ENCODE results near the gene IAPP. TPM values are rescaled to one million over a fixed set of nuclear protein-coding genes. Genes with fewer than 3 reads are reported as not detected.
"Not testable (repeated sequence)": the region's sequence is repeated elsewhere in the genome, so short reads cannot be mapped to it uniquely, and the experiment has no call there.

Gene IAPP
- total RNA-seq, 5 donors from 2014 or later (not counting 1 experiment from before 2014, with no cell fraction given): not detected

DNA sequence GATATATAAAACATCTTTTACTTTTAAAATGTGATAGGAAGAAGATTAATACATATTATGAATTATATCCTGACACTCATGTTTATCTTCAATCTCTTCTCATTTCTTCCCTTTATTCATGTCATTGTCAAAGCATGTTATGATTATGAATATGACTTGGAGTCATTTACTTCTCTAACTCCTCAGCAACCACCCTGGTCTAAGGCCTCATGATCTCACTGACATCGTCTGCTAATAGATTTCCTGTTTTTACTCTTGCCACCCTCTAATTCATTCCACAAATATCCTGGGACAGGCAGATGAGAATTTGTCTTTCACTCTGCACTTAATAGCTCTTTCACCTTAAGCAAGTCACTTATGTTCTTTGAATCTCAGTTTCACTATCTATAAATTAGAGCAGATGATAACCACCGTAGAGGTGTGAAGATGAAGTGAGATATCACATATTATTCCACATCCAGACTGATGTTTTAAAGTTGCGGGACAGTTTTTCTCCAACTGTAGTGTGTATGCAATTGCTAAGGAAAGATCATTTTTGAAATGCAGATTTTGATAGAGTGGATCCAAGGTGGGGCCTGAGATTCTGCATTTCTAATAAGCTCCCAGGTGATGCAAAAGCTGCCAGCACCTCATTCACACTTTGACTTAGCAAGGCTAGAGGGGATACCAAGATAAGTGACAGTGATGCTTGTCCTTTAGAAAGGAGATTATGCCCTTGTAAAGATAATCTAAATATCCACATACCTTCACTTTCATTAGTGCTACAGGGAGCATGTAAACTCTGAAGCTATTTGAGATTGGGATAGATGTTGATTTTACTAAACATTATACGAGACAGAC is 3.3 kb upstream of the IAPP start:
- no peaks in the 10 kb centered on the region for H3K9me3 ChIP-seq
- Mint-ChIP-seq H3K9me3 (peaks cover 0 to 4% (median 3%) of the 10 kb centered on the region in 3 donors), H3K4me1 (peaks cover 4 to 6% (median 4%) of the 10 kb centered on the region in 3 donors), H3K4me3 (no peak overlapping the region), H3K36me3 (no peaks in the 10 kb centered on the region), H3K27ac (no peak overlapping the region), H3K27me3 (no peaks in the 10 kb centered on the region)
- H3K27me3 ChIP-seq (replicated peaks in 1 of 2; ENCODE audit: control insufficient read depth in 2 of 2, extremely low read depth in 1 of 2, insufficient read depth in 2 of 2, low read length in 1 of 2): no peaks in the 10 kb centered on the region
- H3K36me3 ChIP-seq (ENCODE audit: control insufficient read depth in 2 of 2, extremely low read depth in 1 of 2, insufficient read depth in 1 of 2, low read length in 1 of 2): no peaks in the 10 kb centered on the region
- no peak overlapping the region for H3K4me3 ChIP-seq (ENCODE audit: control insufficient read depth in 1 of 2, extremely low read depth in 1 of 2, low read length in 1 of 2)
- ATAC-seq (replicated peaks in 1 of 4): no peak
- 0% methylated on average over 1 of the region's 4 CpGs for WGBS (ENCODE audit: insufficient coverage)
- H3K27ac ChIP-seq (ENCODE audit: low read length): no peak overlapping the region
- ChIA-PET POLR2A (no interaction called here), CTCF (no interaction called here)
- no peaks in the 10 kb centered on the region for H3K4me1 ChIP-seq (ENCODE audit: control insufficient read depth in 1 of 2, extremely low read depth in 1 of 2, insufficient read depth in 2 of 2, low read length in 2 of 2)
- DNase-seq: no peak

DNA sequence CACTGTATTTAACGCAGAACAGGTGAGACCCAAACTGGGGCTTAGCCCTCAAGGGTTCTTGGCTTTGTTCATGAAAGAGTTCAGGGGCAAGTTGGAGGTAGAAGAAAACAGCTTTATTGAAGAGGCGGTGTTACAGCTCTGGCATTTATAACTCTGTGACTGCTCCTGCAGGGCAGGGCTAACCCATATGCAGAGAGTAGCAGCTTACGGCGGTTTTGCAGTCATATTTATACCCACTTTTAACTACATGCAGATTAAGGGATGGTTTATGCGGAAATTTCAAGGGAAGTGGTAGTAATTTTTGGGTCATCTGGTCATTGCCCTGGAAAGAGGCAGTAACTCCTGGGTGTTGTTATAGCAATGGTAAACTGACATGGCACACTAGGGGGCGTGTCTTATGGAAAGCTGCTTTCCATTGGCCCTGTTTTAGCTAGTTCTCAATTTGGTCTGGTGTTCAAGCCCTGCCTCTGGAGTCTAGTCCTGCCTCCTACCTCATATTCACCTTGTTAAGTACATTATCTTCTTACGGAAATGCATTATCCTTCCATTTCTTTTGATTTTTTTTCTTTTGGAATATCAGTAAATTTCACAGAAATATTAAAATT is 1.8 kb upstream of the IAPP start:
- ATAC-seq (replicated peaks in 1 of 4): no peak
- CTCF ChIA-PET: no interaction called here
- Mint-ChIP-seq H3K9me3 (no peaks in the 10 kb centered on the region), H3K4me3 (no peak overlapping the region), H3K36me3 (no peaks in the 10 kb centered on the region), H3K4me1 (peaks cover 4 to 6% (median 4%) of the 10 kb centered on the region in 3 donors), H3K27ac (no peak overlapping the region), H3K27me3 (peaks cover 0 to 1% of the 10 kb centered on the region in 2 donors)
- WGBS (ENCODE audit: insufficient coverage): 100% methylated on average over 1 of the region's 7 CpGs
- POLR2A ChIA-PET: no interaction called here
- DNase-seq: no peak
- Histone ChIP-seq H3K4me3 (ENCODE audit: control insufficient read depth in 1 of 2, extremely low read depth in 1 of 2, low read length in 1 of 2) (no peak overlapping the region), H3K9me3 (no peaks in the 10 kb centered on the region), H3K27ac (ENCODE audit: low read length) (no peak overlapping the region), H3K36me3 (ENCODE audit: control insufficient read depth in 2 of 2, extremely low read depth in 1 of 2, insufficient read depth in 1 of 2, low read length in 1 of 2) (no peaks in the 10 kb centered on the region), H3K4me1 (ENCODE audit: control insufficient read depth in 1 of 2, extremely low read depth in 1 of 2, insufficient read depth in 2 of 2, low read length in 2 of 2) (no peaks in the 10 kb centered on the region), H3K27me3 (replicated peaks in 1 of 2; ENCODE audit: control insufficient read depth in 2 of 2, extremely low read depth in 1 of 2, insufficient read depth in 2 of 2, low read length in 1 of 2) (no peaks in the 10 kb centered on the region)

DNA sequence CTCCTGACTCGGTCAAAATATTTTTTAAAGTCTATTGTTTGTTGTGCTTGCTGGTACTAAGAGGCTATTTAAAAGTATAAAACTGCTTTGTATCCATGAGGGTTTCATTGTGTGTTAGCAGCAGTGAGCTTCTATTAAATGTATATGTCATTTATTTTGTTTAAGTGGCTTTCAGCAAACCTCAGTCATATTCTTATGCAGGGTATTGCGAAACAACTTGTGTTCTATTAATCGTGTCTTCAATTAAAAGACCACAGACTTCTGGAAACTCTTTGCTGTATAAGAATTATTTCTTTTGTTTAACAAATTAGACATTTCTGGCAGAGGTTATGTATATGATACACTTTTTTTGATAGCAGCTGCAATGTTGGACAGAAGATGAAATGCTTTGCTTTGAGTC is 6.5 kb downstream of the IAPP start:
- CTCF ChIA-PET: no interaction called here
- H3K4me3 ChIP-seq (ENCODE audit: control insufficient read depth in 1 of 2, extremely low read depth in 1 of 2, low read length in 1 of 2): no peak overlapping the region

DNA sequence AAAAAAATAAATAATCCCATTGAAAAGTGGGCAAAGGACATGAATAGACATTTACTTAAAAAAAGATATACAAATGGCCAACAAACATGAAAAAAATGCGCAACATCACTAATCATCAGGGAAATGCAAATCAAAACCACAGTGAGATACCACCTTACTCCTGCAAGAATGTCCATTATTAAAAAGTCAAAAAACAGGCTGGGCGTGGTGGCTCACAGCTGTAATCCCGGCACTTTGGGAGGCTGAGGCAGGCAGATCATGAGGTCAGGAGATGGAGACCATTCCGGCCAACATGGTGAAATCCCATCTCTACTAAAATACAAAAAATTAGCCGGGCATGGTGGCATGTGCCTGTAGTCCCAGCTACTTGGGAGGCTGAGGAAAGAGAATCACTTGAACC is 8.6 kb downstream of the IAPP start:
- CTCF ChIA-PET; H3K27me3 ChIP-seq (replicated peaks in 1 of 2; ENCODE audit: control insufficient read depth in 2 of 2, extremely low read depth in 1 of 2, insufficient read depth in 2 of 2, low read length in 1 of 2): not testable (repeated sequence)
- peaks cover 18 to 19% of the 10 kb centered on the region in 2 donors for H3K27me3 Mint-ChIP-seq

More for the DNA sequence above, 6.5 kb downstream of the IAPP start:
- Histone ChIP-seq H3K36me3 (ENCODE audit: control insufficient read depth in 2 of 2, extremely low read depth in 1 of 2, insufficient read depth in 1 of 2, low read length in 1 of 2) (no peaks in the 10 kb centered on the region), H3K27ac (ENCODE audit: low read length) (no peak overlapping the region), H3K9me3 (no peaks in the 10 kb centered on the region), H3K4me1 (ENCODE audit: control insufficient read depth in 1 of 2, extremely low read depth in 1 of 2, insufficient read depth in 2 of 2, low read length in 2 of 2) (no peaks in the 10 kb centered on the region), H3K27me3 (replicated peaks in 1 of 2; ENCODE audit: control insufficient read depth in 2 of 2, extremely low read depth in 1 of 2, insufficient read depth in 2 of 2, low read length in 1 of 2) (peaks cover 0 to 3% of the 10 kb centered on the region in 2 experiments)
- WGBS (ENCODE audit: insufficient coverage): no CpG with 5 or more reads among the region's 3 CpGs
- DNase-seq: no peak
- H3K36me3 Mint-ChIP-seq: no peaks in the 10 kb centered on the region
- H3K27ac Mint-ChIP-seq: no peak overlapping the region
- no peaks in the 10 kb centered on the region for H3K4me1 Mint-ChIP-seq
- no peak overlapping the region for H3K4me3 Mint-ChIP-seq
- no peaks in the 10 kb centered on the region for H3K9me3 Mint-ChIP-seq
- POLR2A ChIA-PET: no interaction called here
- H3K27me3 Mint-ChIP-seq: peaks cover 18 to 20% of the 10 kb centered on the region in 2 donors
- no peak for ATAC-seq (replicated peaks in 1 of 4)

DNA sequence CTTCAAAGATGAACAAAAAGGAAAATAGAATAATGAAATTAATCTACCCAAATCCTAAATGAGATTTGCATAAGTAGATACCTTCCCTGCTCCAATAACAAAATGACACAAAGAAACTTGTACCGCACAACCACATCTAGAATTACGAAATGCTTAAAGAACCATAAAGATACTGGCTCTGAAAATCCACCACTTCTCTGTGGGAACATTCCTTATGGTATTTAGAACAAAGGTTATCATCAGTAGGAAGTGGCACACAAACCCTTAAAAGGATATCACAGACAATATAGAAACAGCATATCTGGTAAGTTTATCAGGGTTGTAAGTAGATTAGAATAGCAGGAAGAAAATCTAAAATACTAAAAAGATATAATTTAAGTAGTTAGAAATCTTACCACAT is 11.6 kb downstream of the IAPP start:
- H3K27ac ChIP-seq (ENCODE audit: low read length): no peak overlapping the region
- DNase-seq (no peak), ATAC-seq (replicated peaks in 1 of 4) (no peak)
- ChIA-PET POLR2A (no interaction called here), CTCF (no interaction called here)
- no peak overlapping the region for H3K4me3 ChIP-seq (ENCODE audit: control insufficient read depth in 1 of 2, extremely low read depth in 1 of 2, low read length in 1 of 2)
- H3K36me3 ChIP-seq (ENCODE audit: control insufficient read depth in 2 of 2, extremely low read depth in 1 of 2, insufficient read depth in 1 of 2, low read length in 1 of 2): no peaks in the 10 kb centered on the region
- no peaks in the 10 kb centered on the region for H3K4me1 Mint-ChIP-seq
- H3K27ac Mint-ChIP-seq: no peak overlapping the region
- H3K27me3 ChIP-seq (replicated peaks in 1 of 2; ENCODE audit: control insufficient read depth in 2 of 2, extremely low read depth in 1 of 2, insufficient read depth in 2 of 2, low read length in 1 of 2): peaks cover 0 to 10% of the 10 kb centered on the region in 2 experiments
- no peaks in the 10 kb centered on the region for H3K36me3 Mint-ChIP-seq
- no CpG with 5 or more reads among the region's 2 CpGs for WGBS (ENCODE audit: insufficient coverage)
- H3K9me3 Mint-ChIP-seq: no peaks in the 10 kb centered on the region
- H3K4me3 Mint-ChIP-seq: no peak overlapping the region
- no peaks in the 10 kb centered on the region for H3K9me3 ChIP-seq
- H3K27me3 Mint-ChIP-seq: peaks cover 16 to 23% of the 10 kb centered on the region in 2 donors
- H3K4me1 ChIP-seq (ENCODE audit: control insufficient read depth in 1 of 2, extremely low read depth in 1 of 2, insufficient read depth in 2 of 2, low read length in 2 of 2): no peaks in the 10 kb centered on the region

More for the DNA sequence above, 8.6 kb downstream of the IAPP start:
- H3K27ac Mint-ChIP-seq; H3K4me3 ChIP-seq (ENCODE audit: control insufficient read depth in 1 of 2, extremely low read depth in 1 of 2, low read length in 1 of 2); POLR2A ChIA-PET; H3K4me3 Mint-ChIP-seq; H3K36me3 Mint-ChIP-seq; H3K36me3 ChIP-seq (ENCODE audit: control insufficient read depth in 2 of 2, extremely low read depth in 1 of 2, insufficient read depth in 1 of 2, low read length in 1 of 2); H3K27ac ChIP-seq (ENCODE audit: low read length); H3K9me3 ChIP-seq; H3K4me1 ChIP-seq (ENCODE audit: control insufficient read depth in 1 of 2, extremely low read depth in 1 of 2, insufficient read depth in 2 of 2, low read length in 2 of 2); ATAC-seq (replicated peaks in 1 of 4); H3K4me1 Mint-ChIP-seq; H3K9me3 Mint-ChIP-seq; DNase-seq: not testable (repeated sequence)
- WGBS (ENCODE audit: insufficient coverage): 100% methylated on average over 1 of the region's 5 CpGs

DNA sequence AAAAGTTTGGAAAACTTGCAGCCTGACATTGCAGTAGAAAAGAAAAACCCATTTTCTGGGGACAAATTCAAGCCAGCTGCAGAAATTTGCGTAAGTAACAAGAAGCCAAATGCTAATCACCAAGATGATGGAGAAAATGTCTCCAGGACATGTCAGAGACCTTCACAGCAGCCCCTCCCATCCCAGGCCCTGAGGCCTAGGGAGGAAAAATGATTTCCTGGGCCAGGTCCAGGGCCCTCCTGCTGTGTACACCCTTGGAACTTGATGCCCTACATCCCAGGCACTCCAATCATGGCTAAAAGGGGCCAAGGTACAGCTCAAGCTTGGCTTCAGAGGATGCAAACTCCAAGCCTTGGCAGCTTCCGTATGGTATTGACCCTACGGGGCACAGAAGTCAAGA is 14.5 kb downstream of the IAPP start:
- H3K9me3 Mint-ChIP-seq: no peaks in the 10 kb centered on the region
- Histone ChIP-seq H3K27ac (ENCODE audit: low read length) (no peak overlapping the region), H3K4me3 (ENCODE audit: control insufficient read depth in 1 of 2, extremely low read depth in 1 of 2, low read length in 1 of 2) (no peak overlapping the region), H3K4me1 (ENCODE audit: control insufficient read depth in 1 of 2, extremely low read depth in 1 of 2, insufficient read depth in 2 of 2, low read length in 2 of 2) (no peaks in the 10 kb centered on the region), H3K27me3 (replicated peaks in 1 of 2; ENCODE audit: control insufficient read depth in 2 of 2, extremely low read depth in 1 of 2, insufficient read depth in 2 of 2, low read length in 1 of 2) (peaks cover 0 to 7% of the 10 kb centered on the region in 2 experiments), H3K36me3 (ENCODE audit: control insufficient read depth in 2 of 2, extremely low read depth in 1 of 2, insufficient read depth in 1 of 2, low read length in 1 of 2) (no peaks in the 10 kb centered on the region), H3K9me3 (no peaks in the 10 kb centered on the region)
- H3K4me1 Mint-ChIP-seq: no peaks in the 10 kb centered on the region
- 96% methylated on average over 3 of the region's 3 CpGs for WGBS (ENCODE audit: insufficient coverage)
- no peak overlapping the region for H3K27ac Mint-ChIP-seq
- H3K36me3 Mint-ChIP-seq: no peaks in the 10 kb centered on the region
- no peak overlapping the region for H3K4me3 Mint-ChIP-seq
- no peak for ATAC-seq (replicated peaks in 1 of 4)
- ChIA-PET POLR2A (no interaction called here), CTCF (no interaction called here)
- DNase-seq: no peak
- H3K27me3 Mint-ChIP-seq: peaks cover 10 to 16% of the 10 kb centered on the region in 2 donors

Data from T-cell (primary cell).